ENCODE results near the gene MAPK13.

DNA sequence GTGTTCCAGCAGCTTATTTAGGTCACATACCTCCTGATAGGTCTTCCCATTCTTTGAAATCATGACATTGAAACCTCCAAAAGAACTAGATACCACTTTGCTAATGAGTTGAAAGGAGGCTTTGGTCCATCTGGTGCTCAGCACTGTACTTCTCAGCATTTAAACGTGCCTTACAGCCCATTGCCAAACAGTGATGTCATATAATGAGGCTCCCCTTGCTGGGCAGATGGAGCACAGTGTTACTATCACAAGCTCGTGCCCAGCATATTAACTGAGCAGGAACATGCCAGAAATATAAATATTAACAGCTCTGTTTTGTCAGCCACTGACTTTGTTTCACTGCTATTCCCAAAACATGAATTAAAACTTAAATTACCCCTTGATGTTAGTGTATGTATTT, 25.5 kb upstream of the MAPK13 start:
- TF ChIP-seq, protein P1, sequence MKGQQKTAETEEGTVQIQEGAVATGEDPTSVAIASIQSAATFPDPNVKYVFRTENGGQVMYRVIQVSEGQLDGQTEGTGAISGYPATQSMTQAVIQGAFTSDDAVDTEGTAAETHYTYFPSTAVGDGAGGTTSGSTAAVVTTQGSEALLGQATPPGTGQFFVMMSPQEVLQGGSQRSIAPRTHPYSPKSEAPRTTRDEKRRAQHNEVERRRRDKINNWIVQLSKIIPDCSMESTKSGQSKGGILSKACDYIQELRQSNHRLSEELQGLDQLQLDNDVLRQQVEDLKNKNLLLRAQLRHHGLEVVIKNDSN (IDR thresholded peaks at IDR 0.05): no peak
- TF ChIP-seq TCF12 (IDR thresholded peaks at IDR 0.05; ENCODE audit: low read depth) (no peak), CREB1 (IDR thresholded peaks at IDR 0.05; ENCODE audit: low read depth) (no peak), RAD21 (IDR thresholded peaks at IDR 0.05; ENCODE audit: low read depth) (no peak)
- TF ChIP-seq, protein P2, sequence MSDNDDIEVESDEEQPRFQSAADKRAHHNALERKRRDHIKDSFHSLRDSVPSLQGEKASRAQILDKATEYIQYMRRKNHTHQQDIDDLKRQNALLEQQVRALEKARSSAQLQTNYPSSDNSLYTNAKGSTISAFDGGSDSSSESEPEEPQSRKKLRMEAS (IDR thresholded peaks at IDR 0.05): no peak
- TF ChIP-seq, protein P3, sequence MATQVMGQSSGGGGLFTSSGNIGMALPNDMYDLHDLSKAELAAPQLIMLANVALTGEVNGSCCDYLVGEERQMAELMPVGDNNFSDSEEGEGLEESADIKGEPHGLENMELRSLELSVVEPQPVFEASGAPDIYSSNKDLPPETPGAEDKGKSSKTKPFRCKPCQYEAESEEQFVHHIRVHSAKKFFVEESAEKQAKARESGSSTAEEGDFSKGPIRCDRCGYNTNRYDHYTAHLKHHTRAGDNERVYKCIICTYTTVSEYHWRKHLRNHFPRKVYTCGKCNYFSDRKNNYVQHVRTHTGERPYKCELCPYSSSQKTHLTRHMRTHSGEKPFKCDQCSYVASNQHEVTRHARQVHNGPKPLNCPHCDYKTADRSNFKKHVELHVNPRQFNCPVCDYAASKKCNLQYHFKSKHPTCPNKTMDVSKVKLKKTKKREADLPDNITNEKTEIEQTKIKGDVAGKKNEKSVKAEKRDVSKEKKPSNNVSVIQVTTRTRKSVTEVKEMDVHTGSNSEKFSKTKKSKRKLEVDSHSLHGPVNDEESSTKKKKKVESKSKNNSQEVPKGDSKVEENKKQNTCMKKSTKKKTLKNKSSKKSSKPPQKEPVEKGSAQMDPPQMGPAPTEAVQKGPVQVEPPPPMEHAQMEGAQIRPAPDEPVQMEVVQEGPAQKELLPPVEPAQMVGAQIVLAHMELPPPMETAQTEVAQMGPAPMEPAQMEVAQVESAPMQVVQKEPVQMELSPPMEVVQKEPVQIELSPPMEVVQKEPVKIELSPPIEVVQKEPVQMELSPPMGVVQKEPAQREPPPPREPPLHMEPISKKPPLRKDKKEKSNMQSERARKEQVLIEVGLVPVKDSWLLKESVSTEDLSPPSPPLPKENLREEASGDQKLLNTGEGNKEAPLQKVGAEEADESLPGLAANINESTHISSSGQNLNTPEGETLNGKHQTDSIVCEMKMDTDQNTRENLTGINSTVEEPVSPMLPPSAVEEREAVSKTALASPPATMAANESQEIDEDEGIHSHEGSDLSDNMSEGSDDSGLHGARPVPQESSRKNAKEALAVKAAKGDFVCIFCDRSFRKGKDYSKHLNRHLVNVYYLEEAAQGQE (IDR thresholded peaks at IDR 0.05; ENCODE audit: low read depth): no peak
